SK-N-SH (cell line): ENCODE measurements around the gene TPPP. TPM values are rescaled to one million over a fixed set of nuclear protein-coding genes. Genes with fewer than 3 reads are reported as not detected.

Experiments used
- CTCF ChIA-PET: fragments of 300-600, 350-600 bp; formaldehyde crosslinking; extraction: SDS; loops from one replicate; lab custom pipeline; 2021; lab: Yijun Ruan, JAX
- POLR2A ChIA-PET: fragments of 350-600 bp; sonication (Branson Sonifier 250); formaldehyde crosslinking; extraction: SDS; loops from one replicate; lab custom pipeline; 2020; ENCODE audit warnings: antibody characterized with exemption, inconsistent platforms; lab: Yijun Ruan, JAX
- DNase-seq: peaks from one replicate; pipeline ENCODE4 v3.0.0; 2012
- H2AFZ ChIP-seq: fragments of 200-600 bp; sonication (generic); 2 replicates; pipeline ENCODE4 v1.8.1; 2016; ENCODE audit warnings: antibody characterized with exemption, mild to moderate bottlenecking, low read depth
- H3F3A ChIP-seq: fragments of 200-600 bp; sonication (generic); replicated peaks from 2 replicates; pipeline ENCODE3; 2016; ENCODE audit warnings: antibody characterized with exemption, mild to moderate bottlenecking; ENCODE audit not compliant: insufficient read depth
- H3K27ac ChIP-seq, 2 experiments: fragments of 200-500 bp in 1 of 2; fragments of 200-600 bp in 1 of 2; sonication (Bioruptor generic) in 1 of 2; sonication (generic), shearing (Covaris generic) in 1 of 2; 2 replicates each; pipeline versions ENCODE4 v1.5.1 to v1.6.1; 2014 to 2016; ENCODE audit warnings: low read depth in 2 of 2, inconsistent platforms in 1 of 2, low read length in 1 of 2, mild to moderate bottlenecking in 1 of 2, mixed read lengths in 1 of 2
- H3K27me3 ChIP-seq: fragments of 200-600 bp; sonication (generic), shearing (Covaris generic); 2 replicates; pipeline ENCODE4 v1.6.1; 2016; ENCODE audit warnings: mixed run types; ENCODE audit not compliant: insufficient read depth
- H3K36me3 ChIP-seq, 2 experiments: fragments of 200-500 bp in 1 of 2; fragments of 200-600 bp in 1 of 2; sonication (Bioruptor generic) in 1 of 2; sonication (generic) in 1 of 2; replicated peaks in 1 of 2; 2 replicates each; pipeline versions ENCODE3 to v1.5.1; 2014 to 2016; ENCODE audit warnings: low read length in 1 of 2, mild to moderate bottlenecking in 1 of 2; ENCODE audit not compliant: insufficient read depth in 2 of 2, control insufficient read depth in 1 of 2
- H3K4me1 ChIP-seq, 2 experiments: fragments of 200-500 bp in 1 of 2; fragments of 200-600 bp in 1 of 2; sonication (Bioruptor generic) in 1 of 2; sonication (generic), shearing (Covaris generic) in 1 of 2; 2 replicates each; pipeline versions ENCODE4 v1.5.1 to v1.6.1; 2014 to 2016; ENCODE audit warnings: low read depth in 1 of 2, low read length in 1 of 2, mixed run types in 1 of 2; ENCODE audit not compliant: insufficient read depth in 2 of 2, control insufficient read depth in 1 of 2
- H3K4me2 ChIP-seq: fragments of 200-600 bp; sonication (generic), shearing (Covaris generic); 2 replicates; pipeline ENCODE4 v1.6.1; 2017; ENCODE audit warnings: mixed run types
- H3K4me3 ChIP-seq, 2 experiments: fragments of 200-500 bp in 1 of 2; fragments of 200-600 bp in 1 of 2; sonication (Bioruptor generic) in 1 of 2; sonication (generic), shearing (Covaris generic) in 1 of 2; 2 replicates each; pipeline versions ENCODE4 v1.5.1 to v1.8.1; 2014 to 2016; ENCODE audit warnings: low read depth in 2 of 2, inconsistent platforms in 1 of 2, low read length in 1 of 2, mild to moderate bottlenecking in 1 of 2, mixed read lengths in 1 of 2, moderate library complexity in 1 of 2
- H3K79me2 ChIP-seq: fragments of 200-600 bp; sonication (generic); 2 replicates; pipeline ENCODE4 v1.8.1; 2017; ENCODE audit warnings: mild to moderate bottlenecking; ENCODE audit not compliant: insufficient read depth
- H3K9ac ChIP-seq: fragments of 200-600 bp; sonication (generic); 2 replicates; pipeline ENCODE4 v1.6.1; 2017; ENCODE audit warnings: mixed run types
- H3K9me2 ChIP-seq: fragments of 200-600 bp; sonication (generic); 2 replicates; pipeline ENCODE4 v1.6.1; 2017; ENCODE audit warnings: mixed run types
- H3K9me3 ChIP-seq: fragments of 200-600 bp; sonication (generic); 2 replicates; pipeline ENCODE4 v1.6.1; 2017; ENCODE audit warnings: mixed run types, mild to moderate bottlenecking, moderate library complexity
- H4K20me1 ChIP-seq: fragments of 200-600 bp; sonication (generic); 2 replicates; pipeline ENCODE4 v1.6.1; 2017; ENCODE audit warnings: mild to moderate bottlenecking, mixed run types; ENCODE audit not compliant: insufficient read depth
- CHD2 ChIP-seq: fragments of 150-350 bp; IDR thresholded peaks from 2 replicates; pipeline ENCODE4 v1.6.1; 2018; ENCODE audit warnings: low read length; ENCODE audit not compliant: partially characterized antibody
- ELF1 ChIP-seq: IDR thresholded peaks from 2 replicates; pipeline ENCODE4 v1.4.0; 2012
- FOSL2 ChIP-seq: IDR thresholded peaks from 2 replicates; pipeline ENCODE4 v1.4.0; 2012; ENCODE audit warnings: low read depth, mild to moderate bottlenecking, moderate library complexity, borderline replicate concordance
- FOXJ3 ChIP-seq: sonication (generic); formaldehyde crosslinking; IDR thresholded peaks from 2 replicates; pipeline ENCODE4 v1.5.1; 2020; ENCODE audit warnings: mild to moderate bottlenecking, missing genetic modification reagents
- FOXM1 ChIP-seq: IDR thresholded peaks from 2 replicates; pipeline ENCODE4 v1.4.0; 2012; ENCODE audit warnings: low read depth, mild to moderate bottlenecking
- GABPA ChIP-seq: IDR thresholded peaks from 2 replicates; pipeline ENCODE4 v1.4.0; 2012; ENCODE audit warnings: low read depth, mild to moderate bottlenecking
- MEF2A ChIP-seq: IDR thresholded peaks from 2 replicates; pipeline ENCODE4 v1.4.0; 2012; ENCODE audit warnings: low read depth, borderline replicate concordance
- NRF1 ChIP-seq: IDR thresholded peaks from 2 replicates; pipeline ENCODE4 v1.6.1; 2012; ENCODE audit warnings: low read depth, mild to moderate bottlenecking, low read length
- RCOR1 ChIP-seq: fragments of 150-350 bp; IDR thresholded peaks from 2 replicates; pipeline ENCODE4 v1.6.1; 2017; ENCODE audit warnings: antibody characterized with exemption, low read length
- REST ChIP-seq: IDR thresholded peaks from 2 replicates; pipeline ENCODE4 v1.6.1; 2012; ENCODE audit warnings: mild to moderate bottlenecking, low read depth, low read length, moderate library complexity
- RXRA ChIP-seq: IDR thresholded peaks from 2 replicates; pipeline ENCODE4 v1.4.0; 2012; ENCODE audit warnings: low read depth, mild to moderate bottlenecking, borderline replicate concordance
- SIN3A ChIP-seq: IDR thresholded peaks from 2 replicates; pipeline ENCODE4 v1.6.1; 2012; ENCODE audit warnings: low read depth, mild to moderate bottlenecking, low read length, moderate library complexity, borderline replicate concordance
- SMC3 ChIP-seq: IDR thresholded peaks from 2 replicates; pipeline ENCODE4 v1.6.1; 2012; ENCODE audit warnings: low read depth, low read length, improper control_type of control experiment
- TCF12 ChIP-seq: IDR thresholded peaks from 2 replicates; pipeline ENCODE4 v1.4.0; 2012
- TEAD4 ChIP-seq: IDR thresholded peaks from 2 replicates; pipeline ENCODE4 v1.4.0; 2012; ENCODE audit warnings: mild to moderate bottlenecking, borderline replicate concordance; ENCODE audit not compliant: insufficient read depth
- USF1 ChIP-seq: IDR thresholded peaks from 2 replicates; pipeline ENCODE4 v1.4.0; 2012; ENCODE audit warnings: low read depth, borderline replicate concordance
- USF2 ChIP-seq: fragments of 150-350 bp; IDR thresholded peaks from 2 replicates; pipeline ENCODE4 v1.6.1; 2017; ENCODE audit warnings: antibody characterized with exemption, low read length, low read depth, borderline replicate concordance
- YY1 ChIP-seq: IDR thresholded peaks from 2 replicates; pipeline ENCODE4 v1.4.0; 2012; ENCODE audit warnings: low read depth, mild to moderate bottlenecking
- WGBS: methylation state at CpG from one replicate; pipeline ENCODE4 v1.1.6; 2017; ENCODE audit warnings: low lambda C conversion rate; 5-methylcytosine and 5-hydroxymethylcytosine counted together
- polyA plus RNA-seq, 3 experiments: library from polyadenylated mRNA; depleted of rRNA; stranded (reverse); fragments of >200 nt; gene quantifications; 2 replicates each; pipeline ENCODE4 v1.2.3, GENCODE V29; 2012

TPPP gene
- polyA plus RNA-seq, 1 of the 3 experiments (the other 2 are of a cell fraction): 0.05 TPM

GRCh38 chr5:642481-642880 is 50.7 kb downstream of the TPPP start:
- Histone ChIP-seq H3K4me3 (no peak overlapping the region), H3K9me3 (no peaks in the 10 kb centered on the region), H3K4me2 (no peak overlapping the region), H3K79me2 (no peaks in the 10 kb centered on the region), H4K20me1 (no peaks in the 10 kb centered on the region), H3K9ac (no peak overlapping the region), H3K27me3 (no peaks in the 10 kb centered on the region), H3K36me3 (peaks cover 1 to 38% of the 10 kb centered on the region in 2 experiments), H3K9me2 (no peaks in the 10 kb centered on the region), H3F3A (no peaks in the 10 kb centered on the region), H3K4me1 (no peaks in the 10 kb centered on the region), H2AFZ (no peak overlapping the region), H3K27ac (no peak overlapping the region)
- ChIA-PET POLR2A (no interaction called here), CTCF (no interaction called here)
- 92% methylated on average over 7 of the region's 14 CpGs for WGBS
- TF ChIP-seq NRF1 (no peak), SMC3 (no peak), MEF2A (no peak), USF2 (no peak), USF1 (no peak), TCF12 (no peak)
- no peak for DNase-seq

- Histone ChIP-seq H4K20me1 (no peaks in the 10 kb centered on the region), H3K36me3 (peaks cover 0 to 35% of the 10 kb centered on the region in 2 experiments), H3K9ac (no peak overlapping the region), H3K4me1 (no peaks in the 10 kb centered on the region), H3K9me2 (no peaks in the 10 kb centered on the region), H3K27ac (no peak overlapping the region), H3K4me2 (no peak overlapping the region), H2AFZ (no peak overlapping the region), H3K79me2 (no peaks in the 10 kb centered on the region), H3F3A (no peaks in the 10 kb centered on the region), H3K27me3 (no peaks in the 10 kb centered on the region), H3K4me3 (no peak overlapping the region), H3K9me3 (no peaks in the 10 kb centered on the region)
- WGBS: 90% methylated on average over 12 of the region's 14 CpGs
- ChIA-PET CTCF (no interaction called here), POLR2A (no interaction called here)
- DNase-seq: no peak
- no peak for TF ChIP-seq YY1
Observed at GRCh38 chr5:641331-641765, 51.8 kb downstream of the TPPP start.

- no peak overlapping the region for H3K4me3 ChIP-seq
- CTCF ChIA-PET: no interaction called here
- no peak for DNase-seq
- POLR2A ChIA-PET: no interaction called here
- no peaks in the 10 kb centered on the region for H3F3A ChIP-seq
- H4K20me1 ChIP-seq: no peaks in the 10 kb centered on the region
- H3K9me3 ChIP-seq: no peaks in the 10 kb centered on the region
- no peak overlapping the region for H3K27ac ChIP-seq
- 98% methylated on average over 16 of the region's 35 CpGs for WGBS
- no peak overlapping the region for H3K4me2 ChIP-seq
- H3K4me1 ChIP-seq: no peaks in the 10 kb centered on the region
- peaks cover 5 to 35% of the 10 kb centered on the region in 2 experiments for H3K36me3 ChIP-seq
- H3K79me2 ChIP-seq: no peaks in the 10 kb centered on the region
- H2AFZ ChIP-seq: no peak overlapping the region
- H3K27me3 ChIP-seq: no peaks in the 10 kb centered on the region
- no peaks in the 10 kb centered on the region for H3K9me2 ChIP-seq
- H3K9ac ChIP-seq: no peak overlapping the region
- TF ChIP-seq FOSL2: no peak
- no peak for TF ChIP-seq REST
- TF ChIP-seq RCOR1: no peak
- no peak for TF ChIP-seq FOXJ3 (CRISPR knock-in tag)
- no peak for TF ChIP-seq FOXM1
- TF ChIP-seq CHD2: no peak
- no peak for TF ChIP-seq TEAD4
- no peak for TF ChIP-seq RXRA
- no peak for TF ChIP-seq SIN3A
- TF ChIP-seq GABPA: no peak
- TF ChIP-seq ELF1: no peak
- TF ChIP-seq YY1: no peak
Observed at GRCh38 chr5:640461-641330, 52.5 kb downstream of the TPPP start.
